Psoas muscle (tissue), 8 donors: Measurements from ENCODE around the gene CLPTM1. TPM values are rescaled to one million over a fixed set of nuclear protein-coding genes. Genes with fewer than 3 reads are reported as not detected.

Experiments
- ATAC-seq, 4 donors: fragments of 200-7000 bp; cut with Tn5 transposase; one replicate each; pipeline ENCODE4 v1.9.1; 2020; ENCODE audit warnings: moderate library complexity in 3 of 4, mild to moderate bottlenecking in 2 of 4
- DNase-seq, 2 donors: peaks; one replicate each; pipeline ENCODE4 v3.0.0-alpha.2; 2020
- H3K27ac ChIP-seq: fragments of 200-600 bp; one replicate; pipeline ENCODE4 v1.8.0; 2022
- H3K27me3 ChIP-seq, 3 donors: fragments of 200-600 bp in 1 of 3; one replicate each; pipeline versions ENCODE4 v1.6.1 to v1.8.0; 2013 to 2022; ENCODE audit warnings: low read length in 2 of 3, mild to moderate bottlenecking in 2 of 3, moderate library complexity in 1 of 3; ENCODE audit not compliant: insufficient read depth in 3 of 3
- H3K36me3 ChIP-seq, 2 donors: fragments of 200-600 bp in 1 of 2; one replicate each; pipeline versions ENCODE4 v1.6.1 to v1.8.0; 2013 to 2022; ENCODE audit warnings: low read depth in 1 of 2, mild to moderate bottlenecking in 1 of 2, moderate library complexity in 1 of 2; ENCODE audit not compliant: insufficient read depth in 1 of 2
- H3K4me1 ChIP-seq: fragments of 200-600 bp; one replicate; pipeline ENCODE4 v1.8.0; 2022
- H3K4me3 ChIP-seq: fragments of 200-600 bp; one replicate; pipeline ENCODE4 v1.8.0; 2022; ENCODE audit warnings: mild to moderate bottlenecking
- H3K9me3 ChIP-seq: fragments of 200-600 bp; one replicate; pipeline ENCODE4 v1.8.0; 2022
- WGBS, 3 donors: extraction: QIAGEN DNeasy Blood & Tissue Kit; methylation state at CpG; one replicate each; pipeline versions ENCODE4 v1.1.6 to v1.1.7; 2013; 5-methylcytosine and 5-hydroxymethylcytosine counted together
- intact Hi-C, 2 donors: fragments of 100-400 bp; cut with DNase I; formaldehyde crosslinking; loops; one replicate each; pipeline versions ENCODE4 v1.11.0 to v1.14.2; 2022
- polyA plus RNA-seq, 3 donors: library from polyadenylated mRNA; stranded (reverse); fragments of 200-250 nt; gene quantifications; one replicate each; pipeline ENCODE4 v1.2.3, GENCODE V29; 2013
- total RNA-seq, 4 donors: library from RNA; stranded (reverse); fragmentation: NEBNext Ultra II Directional in 2 of 4; extraction: Animal tissue kit (Norgen Biotek cat#: 25700) in 2 of 4; gene quantifications; one replicate each; pipeline versions ENCODE4 v1.2.1 to v1.2.4, GENCODE V29; 2021 to 2023
- TF ChIP-seq, protein P1 (sequence below): fragments of 200-600 bp; IDR thresholded peaks from one replicate; pipeline ENCODE4 v1.8.0; 2022; ENCODE audit warnings: antibody characterized with exemption
- donor health status: healthy with polysubstance abuse.
- donor health status: DM: no; HTN: no; CAD: no; lungs with moderate emphysema.
- donor health status: Bipolar disorder and iron deficiency.
- donor health status: healthy.
- donor health status: DM: yes; HTN: yes; CAD: no.
- donor health status: DM: no; HTN: no; CAD: no.
- donor health status: DM: no; HTN: no; CAD: no.
- donor health status: DM: yes; HTN: yes; CAD: no.

The CLPTM1 gene
- total and polyA plus RNA-seq, 7 donors: 77.7 to 129 (median 90.1) TPM

DNA sequence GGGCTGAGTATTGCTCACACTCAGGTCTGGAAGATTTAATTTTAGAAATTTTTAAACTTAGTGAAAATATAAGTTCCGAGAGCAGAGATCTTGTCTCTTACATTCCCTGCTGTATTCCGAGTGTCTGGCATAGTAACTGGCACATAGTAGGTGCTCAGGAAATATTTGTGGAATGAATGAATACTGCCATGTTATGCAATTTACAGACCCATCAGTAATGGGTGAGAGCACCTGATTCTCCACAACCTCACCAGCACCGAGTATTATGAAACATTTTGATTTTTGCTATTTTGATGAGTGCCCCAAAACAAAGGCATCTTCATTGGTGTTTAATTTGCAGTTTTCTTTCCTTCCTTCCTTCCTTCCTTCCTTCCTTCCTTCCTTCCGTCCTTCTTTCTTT is 67.9 kb downstream of the CLPTM1 start:
- ATAC-seq (no peak), DNase-seq (no peak)
- Histone ChIP-seq H3K4me3 (no peak overlapping the region), H3K9me3 (no peaks in the 10 kb centered on the region), H3K4me1 (no peaks in the 10 kb centered on the region), H3K36me3 (peaks cover 0 to 36% of the 10 kb centered on the region in 2 donors), H3K27ac (no peak overlapping the region), H3K27me3 (no peaks in the 10 kb centered on the region)
- 81 to 88% (median 88%) methylated on average over 4 of the region's 4 CpGs for WGBS, 3 donors
- TF ChIP-seq, protein P1, sequence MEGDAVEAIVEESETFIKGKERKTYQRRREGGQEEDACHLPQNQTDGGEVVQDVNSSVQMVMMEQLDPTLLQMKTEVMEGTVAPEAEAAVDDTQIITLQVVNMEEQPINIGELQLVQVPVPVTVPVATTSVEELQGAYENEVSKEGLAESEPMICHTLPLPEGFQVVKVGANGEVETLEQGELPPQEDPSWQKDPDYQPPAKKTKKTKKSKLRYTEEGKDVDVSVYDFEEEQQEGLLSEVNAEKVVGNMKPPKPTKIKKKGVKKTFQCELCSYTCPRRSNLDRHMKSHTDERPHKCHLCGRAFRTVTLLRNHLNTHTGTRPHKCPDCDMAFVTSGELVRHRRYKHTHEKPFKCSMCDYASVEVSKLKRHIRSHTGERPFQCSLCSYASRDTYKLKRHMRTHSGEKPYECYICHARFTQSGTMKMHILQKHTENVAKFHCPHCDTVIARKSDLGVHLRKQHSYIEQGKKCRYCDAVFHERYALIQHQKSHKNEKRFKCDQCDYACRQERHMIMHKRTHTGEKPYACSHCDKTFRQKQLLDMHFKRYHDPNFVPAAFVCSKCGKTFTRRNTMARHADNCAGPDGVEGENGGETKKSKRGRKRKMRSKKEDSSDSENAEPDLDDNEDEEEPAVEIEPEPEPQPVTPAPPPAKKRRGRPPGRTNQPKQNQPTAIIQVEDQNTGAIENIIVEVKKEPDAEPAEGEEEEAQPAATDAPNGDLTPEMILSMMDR: no peak
- intact Hi-C loops: no loop called here

DNA sequence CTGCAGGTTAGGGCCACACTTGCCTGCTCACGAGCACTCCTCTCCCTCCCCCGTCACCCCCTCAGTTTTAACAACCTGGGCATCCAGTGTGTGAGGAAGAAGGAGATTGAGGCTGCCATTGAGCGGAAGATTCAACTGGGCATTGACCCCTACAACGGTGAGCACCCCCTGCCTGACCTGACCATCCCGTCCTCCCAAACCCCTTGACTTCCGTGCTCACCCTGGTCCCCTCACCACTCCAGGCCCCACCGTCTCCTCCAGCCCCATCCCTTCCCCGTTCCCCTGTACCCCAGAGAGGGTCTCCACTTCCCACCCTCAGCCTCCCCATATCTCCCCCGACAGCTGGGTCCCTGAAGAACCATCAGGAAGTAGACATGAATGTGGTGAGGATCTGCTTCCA is 70.1 kb downstream of the CLPTM1 start:
- Histone ChIP-seq H3K4me1 (no peaks in the 10 kb centered on the region), H3K9me3 (no peaks in the 10 kb centered on the region), H3K27me3 (no peaks in the 10 kb centered on the region), H3K4me3 (no peak overlapping the region), H3K36me3 (peaks cover 0 to 53% of the 10 kb centered on the region in 2 donors), H3K27ac (no peak overlapping the region)
- DNase-seq (no peak), ATAC-seq (no peak)
- TF ChIP-seq, protein P1: no peak
- WGBS, 3 donors: 91 to 96% (median 92%) methylated on average over 8 to 9 of the region's 9 CpGs
- intact Hi-C loops: no loop called here

DNA sequence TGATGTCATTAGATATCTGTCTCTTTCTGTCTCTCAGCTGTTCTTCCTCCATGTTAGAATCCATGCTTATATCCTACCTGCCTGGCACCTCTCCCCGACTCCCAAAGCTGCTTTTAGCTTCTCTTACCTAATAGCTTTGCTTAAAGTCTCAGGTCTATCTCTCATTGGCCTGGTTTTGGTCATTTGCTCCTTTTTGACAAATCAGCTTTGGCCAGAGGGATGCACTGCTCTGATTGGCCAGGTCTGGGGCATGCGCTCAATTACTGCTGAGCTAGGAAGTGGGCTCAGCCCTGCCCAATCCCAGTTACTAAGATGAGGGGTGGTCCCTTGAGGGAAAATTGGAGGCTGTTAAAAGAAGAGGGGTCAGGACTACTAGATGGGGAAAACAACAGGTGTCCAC is 72.2 kb downstream of the CLPTM1 start:
- Histone ChIP-seq H3K36me3 (peaks cover 3 to 74% of the 10 kb centered on the region in 2 donors), H3K4me3 (no peak overlapping the region), H3K4me1 (no peaks in the 10 kb centered on the region), H3K27me3 (no peaks in the 10 kb centered on the region), H3K27ac (no peak overlapping the region), H3K9me3 (no peaks in the 10 kb centered on the region)
- ATAC-seq (no peak), DNase-seq (no peak)
- TF ChIP-seq, protein P1: no peak
- intact Hi-C loops: no loop called here
- WGBS, 3 donors: 93 to 98% (median 94%) methylated on average over 2 of the region's 2 CpGs

DNA sequence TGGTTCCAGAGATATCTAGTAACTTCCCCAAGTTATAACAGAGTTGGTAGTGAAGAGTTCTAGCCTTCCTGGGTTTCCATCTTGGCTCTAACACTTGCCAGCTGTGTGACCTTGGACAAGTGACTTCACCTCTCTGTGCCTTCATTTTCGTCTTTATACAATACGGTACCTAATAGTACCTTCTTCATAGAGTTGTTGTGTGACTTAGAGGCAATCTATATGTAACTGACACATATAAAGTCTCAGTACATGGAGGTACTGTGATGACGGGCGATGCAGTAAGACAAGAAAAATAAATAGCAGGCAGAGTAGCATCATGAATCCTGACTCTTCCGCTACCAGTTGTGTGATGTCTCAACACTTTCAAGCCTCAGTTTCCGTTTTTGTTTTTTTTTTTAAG is 75.6 kb downstream of the CLPTM1 start:
- ATAC-seq: no peak
- H3K27ac ChIP-seq: no peak overlapping the region
- peaks cover 3 to 95% of the 10 kb centered on the region in 2 donors for H3K36me3 ChIP-seq
- TF ChIP-seq, protein P1: no peak
- H3K4me3 ChIP-seq: no peak overlapping the region
- H3K9me3 ChIP-seq: no peaks in the 10 kb centered on the region
- DNase-seq: no peak
- WGBS, 3 donors: 91 to 96% (median 92%) methylated on average over 6 of the region's 6 CpGs
- H3K4me1 ChIP-seq: no peaks in the 10 kb centered on the region
- intact Hi-C loops: no loop called here
- H3K27me3 ChIP-seq: no peaks in the 10 kb centered on the region

DNA sequence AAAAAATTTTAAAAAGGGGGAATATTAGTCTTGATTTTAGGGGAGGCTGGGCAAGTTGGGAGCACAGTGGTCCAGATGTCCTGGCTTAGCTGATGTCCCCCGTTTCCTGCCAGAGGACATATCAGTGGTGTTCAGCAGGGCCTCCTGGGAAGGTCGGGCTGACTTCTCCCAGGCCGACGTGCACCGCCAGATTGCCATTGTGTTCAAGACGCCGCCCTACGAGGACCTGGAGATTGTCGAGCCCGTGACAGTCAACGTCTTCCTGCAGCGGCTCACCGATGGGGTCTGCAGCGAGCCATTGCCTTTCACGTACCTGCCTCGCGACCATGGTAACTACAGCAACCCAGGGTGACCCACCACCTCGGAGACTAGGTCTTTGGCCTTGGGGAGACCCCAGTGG is 77.2 kb downstream of the CLPTM1 start:
- no peak for ATAC-seq
- DNase-seq: no peak

More for the DNA sequence above, 77.2 kb downstream of the CLPTM1 start:
- H3K9me3 ChIP-seq: no peaks in the 10 kb centered on the region
- no peak overlapping the region for H3K4me3 ChIP-seq
- H3K36me3 ChIP-seq: peaks cover 3 to 96% of the 10 kb centered on the region in 2 donors
- TF ChIP-seq, protein P1: no peak
- H3K27ac ChIP-seq: no peak overlapping the region
- H3K27me3 ChIP-seq: no peaks in the 10 kb centered on the region
- intact Hi-C loops: no loop called here
- no peaks in the 10 kb centered on the region for H3K4me1 ChIP-seq
- WGBS, 3 donors: 85 to 88% (median 88%) methylated on average over 18 of the region's 18 CpGs
